ENCODE results near the gene UBE3C.

DNA sequence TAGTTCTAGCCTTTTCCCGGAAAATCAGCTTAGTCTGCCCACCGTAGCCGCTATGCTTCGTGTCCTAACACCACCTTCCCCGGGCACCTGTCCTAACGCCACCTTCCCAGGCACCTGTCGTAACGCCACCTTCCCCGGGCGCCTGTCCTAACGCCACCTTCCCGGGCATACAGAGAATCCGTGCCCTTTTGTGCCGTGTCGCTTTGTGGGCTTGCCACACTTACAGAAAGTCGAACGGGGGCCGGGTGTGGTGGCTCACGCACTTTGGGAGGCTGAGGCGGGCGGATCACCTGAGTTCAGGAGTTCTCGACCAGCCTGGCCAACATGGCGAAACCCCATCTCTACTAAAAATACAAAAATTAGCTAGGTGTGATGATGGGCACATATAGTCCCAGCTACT is 124.4 kb downstream of the UBE3C start:
- TF ChIP-seq, protein P1, sequence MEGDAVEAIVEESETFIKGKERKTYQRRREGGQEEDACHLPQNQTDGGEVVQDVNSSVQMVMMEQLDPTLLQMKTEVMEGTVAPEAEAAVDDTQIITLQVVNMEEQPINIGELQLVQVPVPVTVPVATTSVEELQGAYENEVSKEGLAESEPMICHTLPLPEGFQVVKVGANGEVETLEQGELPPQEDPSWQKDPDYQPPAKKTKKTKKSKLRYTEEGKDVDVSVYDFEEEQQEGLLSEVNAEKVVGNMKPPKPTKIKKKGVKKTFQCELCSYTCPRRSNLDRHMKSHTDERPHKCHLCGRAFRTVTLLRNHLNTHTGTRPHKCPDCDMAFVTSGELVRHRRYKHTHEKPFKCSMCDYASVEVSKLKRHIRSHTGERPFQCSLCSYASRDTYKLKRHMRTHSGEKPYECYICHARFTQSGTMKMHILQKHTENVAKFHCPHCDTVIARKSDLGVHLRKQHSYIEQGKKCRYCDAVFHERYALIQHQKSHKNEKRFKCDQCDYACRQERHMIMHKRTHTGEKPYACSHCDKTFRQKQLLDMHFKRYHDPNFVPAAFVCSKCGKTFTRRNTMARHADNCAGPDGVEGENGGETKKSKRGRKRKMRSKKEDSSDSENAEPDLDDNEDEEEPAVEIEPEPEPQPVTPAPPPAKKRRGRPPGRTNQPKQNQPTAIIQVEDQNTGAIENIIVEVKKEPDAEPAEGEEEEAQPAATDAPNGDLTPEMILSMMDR (IDR thresholded peaks at IDR 0.05; ENCODE audit: low read length): no peak
- TF ChIP-seq EZH2phosphoT487 (IDR thresholded peaks at IDR 0.05; ENCODE audit: low read length): no peak
- TF ChIP-seq EZH2 (optimal IDR thresholded peaks at IDR 0.05; ENCODE audit: low read depth, low read length): no peak

Data from MM.1S (cell line).